ENCODE data around the gene TRIM74.
A peak's percentile ranks its signal among the peaks of the same experiment; 100 is the strongest.
"Not testable (repeated sequence)": the region's sequence is repeated elsewhere in the genome, so short reads cannot be mapped to it uniquely, and the experiment has no call there.

TRIM74 gene

GRCh38 chr7:72968980-72969516 is at the start of gene TRIM74:
Gene TRIM74 (minus strand): TSS chr7:72969466. CDS start chr7:72966157, 3,309 bp downstream.
- H3K4me3 ChIP-seq (ENCODE audit: low read depth in 1 of 2, low read length in 2 of 2); H3K9ac ChIP-seq (ENCODE audit: low read length); H3K27me3 ChIP-seq (ENCODE audit: control insufficient read depth in 1 of 2, insufficient read depth in 2 of 2, low read length in 2 of 2); H3K27ac ChIP-seq (ENCODE audit: low read depth, low read length); H3K36me3 ChIP-seq (ENCODE audit: insufficient read depth, low read length); H3K4me1 ChIP-seq (ENCODE audit: insufficient read depth, low read length); H3K9me3 ChIP-seq (ENCODE audit: low read length): not testable (repeated sequence)

- H3K27me3 ChIP-seq (ENCODE audit: control insufficient read depth in 1 of 2, insufficient read depth in 2 of 2, low read length in 2 of 2); H3K9ac ChIP-seq (ENCODE audit: low read length); H3K36me3 ChIP-seq (ENCODE audit: insufficient read depth, low read length); H3K9me3 ChIP-seq (ENCODE audit: low read length); H3K4me3 ChIP-seq (ENCODE audit: low read depth in 1 of 2, low read length in 2 of 2); H3K4me1 ChIP-seq (ENCODE audit: insufficient read depth, low read length); H3K27ac ChIP-seq (ENCODE audit: low read depth, low read length): not testable (repeated sequence)
These were observed 37.2 kb upstream of the TRIM74 start for GRCh38 chr7:73006491-73006890.

GRCh38 chr7:73005693-73006447 is 36.6 kb upstream of the TRIM74 start:
- not testable (repeated sequence) for H3K4me1 ChIP-seq (ENCODE audit: insufficient read depth, low read length); H3K9me3 ChIP-seq (ENCODE audit: low read length); H3K36me3 ChIP-seq (ENCODE audit: insufficient read depth, low read length); H3K9ac ChIP-seq (ENCODE audit: low read length); H3K27me3 ChIP-seq (ENCODE audit: control insufficient read depth in 1 of 2, insufficient read depth in 2 of 2, low read length in 2 of 2)
- Histone ChIP-seq H3K27ac (ENCODE audit: low read depth, low read length) (peak overlapping the region; percentile 44), H3K4me3 (ENCODE audit: low read depth in 1 of 2, low read length in 2 of 2) (peak overlapping the region; percentile 20 to 41)

GRCh38 chr7:73005356-73005692 is 36.1 kb upstream of the TRIM74 start:
- H3K9ac ChIP-seq (ENCODE audit: low read length): not testable (repeated sequence)

GRCh38 chr7:72997887-72998468 is 28.7 kb upstream of the TRIM74 start:
- H3K36me3 ChIP-seq (ENCODE audit: insufficient read depth, low read length); H3K4me1 ChIP-seq (ENCODE audit: insufficient read depth, low read length); H3K27me3 ChIP-seq (ENCODE audit: control insufficient read depth in 1 of 2, insufficient read depth in 2 of 2, low read length in 2 of 2); H3K27ac ChIP-seq (ENCODE audit: low read depth, low read length); H3K9me3 ChIP-seq (ENCODE audit: low read length); H3K4me3 ChIP-seq (ENCODE audit: low read depth in 1 of 2, low read length in 2 of 2); H3K9ac ChIP-seq (ENCODE audit: low read length): not testable (repeated sequence)

More at GRCh38 chr7:73005356-73005692, 36.1 kb upstream of the TRIM74 start:
- not testable (repeated sequence) for H3K27ac ChIP-seq (ENCODE audit: low read depth, low read length); H3K36me3 ChIP-seq (ENCODE audit: insufficient read depth, low read length); H3K4me1 ChIP-seq (ENCODE audit: insufficient read depth, low read length); H3K9me3 ChIP-seq (ENCODE audit: low read length); H3K27me3 ChIP-seq (ENCODE audit: control insufficient read depth in 1 of 2, insufficient read depth in 2 of 2, low read length in 2 of 2)
- peak overlapping the region; percentile 20 to 41 for H3K4me3 ChIP-seq (ENCODE audit: low read depth in 1 of 2, low read length in 2 of 2)

- H3K4me3 ChIP-seq (ENCODE audit: low read depth in 1 of 2, low read length in 2 of 2); H3K9ac ChIP-seq (ENCODE audit: low read length); H3K9me3 ChIP-seq (ENCODE audit: low read length); H3K36me3 ChIP-seq (ENCODE audit: insufficient read depth, low read length); H3K4me1 ChIP-seq (ENCODE audit: insufficient read depth, low read length); H3K27ac ChIP-seq (ENCODE audit: low read depth, low read length); H3K27me3 ChIP-seq (ENCODE audit: control insufficient read depth in 1 of 2, insufficient read depth in 2 of 2, low read length in 2 of 2): not testable (repeated sequence)
These were observed 28.2 kb upstream of the TRIM74 start for GRCh38 chr7:72997447-72997846.

GRCh38 chr7:72995484-72995883 is 26.2 kb upstream of the TRIM74 start:
- H3K36me3 ChIP-seq (ENCODE audit: insufficient read depth, low read length); H3K9ac ChIP-seq (ENCODE audit: low read length); H3K9me3 ChIP-seq (ENCODE audit: low read length); H3K27me3 ChIP-seq (ENCODE audit: control insufficient read depth in 1 of 2, insufficient read depth in 2 of 2, low read length in 2 of 2); H3K4me3 ChIP-seq (ENCODE audit: low read depth in 1 of 2, low read length in 2 of 2); H3K27ac ChIP-seq (ENCODE audit: low read depth, low read length); H3K4me1 ChIP-seq (ENCODE audit: insufficient read depth, low read length): not testable (repeated sequence)

GRCh38 chr7:72990146-72990913 is 21.1 kb upstream of the TRIM74 start:
- not testable (repeated sequence) for H3K27me3 ChIP-seq (ENCODE audit: control insufficient read depth in 1 of 2, insufficient read depth in 2 of 2, low read length in 2 of 2); H3K27ac ChIP-seq (ENCODE audit: low read depth, low read length); H3K9ac ChIP-seq (ENCODE audit: low read length); H3K36me3 ChIP-seq (ENCODE audit: insufficient read depth, low read length); H3K4me3 ChIP-seq (ENCODE audit: low read depth in 1 of 2, low read length in 2 of 2); H3K9me3 ChIP-seq (ENCODE audit: low read length); H3K4me1 ChIP-seq (ENCODE audit: insufficient read depth, low read length)

- not testable (repeated sequence) for H3K9me3 ChIP-seq (ENCODE audit: low read length); H3K36me3 ChIP-seq (ENCODE audit: insufficient read depth, low read length); H3K27me3 ChIP-seq (ENCODE audit: control insufficient read depth in 1 of 2, insufficient read depth in 2 of 2, low read length in 2 of 2); H3K9ac ChIP-seq (ENCODE audit: low read length); H3K27ac ChIP-seq (ENCODE audit: low read depth, low read length); H3K4me1 ChIP-seq (ENCODE audit: insufficient read depth, low read length); H3K4me3 ChIP-seq (ENCODE audit: low read depth in 1 of 2, low read length in 2 of 2)
These were observed 12.8 kb upstream of the TRIM74 start for GRCh38 chr7:72982084-72982483.

GRCh38 chr7:72980382-72980781 is 11.1 kb upstream of the TRIM74 start:
- H3K27me3 ChIP-seq (ENCODE audit: control insufficient read depth in 1 of 2, insufficient read depth in 2 of 2, low read length in 2 of 2); H3K36me3 ChIP-seq (ENCODE audit: insufficient read depth, low read length); H3K4me1 ChIP-seq (ENCODE audit: insufficient read depth, low read length); H3K4me3 ChIP-seq (ENCODE audit: low read depth in 1 of 2, low read length in 2 of 2); H3K9me3 ChIP-seq (ENCODE audit: low read length); H3K9ac ChIP-seq (ENCODE audit: low read length); H3K27ac ChIP-seq (ENCODE audit: low read depth, low read length): not testable (repeated sequence)

GRCh38 chr7:72976434-72976833 is 7.2 kb upstream of the TRIM74 start:
- not testable (repeated sequence) for H3K27ac ChIP-seq (ENCODE audit: low read depth, low read length); H3K36me3 ChIP-seq (ENCODE audit: insufficient read depth, low read length); H3K27me3 ChIP-seq (ENCODE audit: control insufficient read depth in 1 of 2, insufficient read depth in 2 of 2, low read length in 2 of 2); H3K9me3 ChIP-seq (ENCODE audit: low read length); H3K9ac ChIP-seq (ENCODE audit: low read length); H3K4me1 ChIP-seq (ENCODE audit: insufficient read depth, low read length); H3K4me3 ChIP-seq (ENCODE audit: low read depth in 1 of 2, low read length in 2 of 2)

Data from muscle layer of colon (tissue), 2 donors.